Measurements from ENCODE around the gene FAM50B. TPM values are rescaled to one million over a fixed set of nuclear protein-coding genes. Genes with fewer than 3 reads are reported as not detected.

FAM50B gene
- total RNA-seq, 1 donor from 2014 or later, result 3.1 TPM

- no peak for DNase-seq (ENCODE audit: low read depth)
Observed at GRCh38 chr6:3811191-3811590, 38.0 kb upstream of the FAM50B start.

DNA sequence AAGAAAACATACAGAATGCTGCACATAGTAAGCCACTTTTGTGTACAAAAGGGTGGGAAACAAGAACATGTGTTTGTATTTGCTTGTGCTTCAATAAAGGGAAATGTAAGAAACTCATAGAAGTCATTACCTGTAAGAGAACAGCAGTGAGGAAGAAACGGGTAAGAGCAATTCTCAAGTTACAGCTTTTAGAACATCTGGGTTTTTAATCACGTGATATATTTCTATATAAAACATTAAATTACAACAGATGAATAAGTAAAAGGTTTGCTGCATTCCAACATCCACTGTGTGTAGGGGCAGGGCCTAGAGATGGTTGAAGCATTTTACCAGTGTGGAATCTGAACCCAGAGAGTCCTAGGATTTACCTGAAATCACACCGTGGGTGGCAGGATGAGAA, 36.6 kb upstream of the FAM50B start:
- TF ChIP-seq, protein P1, sequence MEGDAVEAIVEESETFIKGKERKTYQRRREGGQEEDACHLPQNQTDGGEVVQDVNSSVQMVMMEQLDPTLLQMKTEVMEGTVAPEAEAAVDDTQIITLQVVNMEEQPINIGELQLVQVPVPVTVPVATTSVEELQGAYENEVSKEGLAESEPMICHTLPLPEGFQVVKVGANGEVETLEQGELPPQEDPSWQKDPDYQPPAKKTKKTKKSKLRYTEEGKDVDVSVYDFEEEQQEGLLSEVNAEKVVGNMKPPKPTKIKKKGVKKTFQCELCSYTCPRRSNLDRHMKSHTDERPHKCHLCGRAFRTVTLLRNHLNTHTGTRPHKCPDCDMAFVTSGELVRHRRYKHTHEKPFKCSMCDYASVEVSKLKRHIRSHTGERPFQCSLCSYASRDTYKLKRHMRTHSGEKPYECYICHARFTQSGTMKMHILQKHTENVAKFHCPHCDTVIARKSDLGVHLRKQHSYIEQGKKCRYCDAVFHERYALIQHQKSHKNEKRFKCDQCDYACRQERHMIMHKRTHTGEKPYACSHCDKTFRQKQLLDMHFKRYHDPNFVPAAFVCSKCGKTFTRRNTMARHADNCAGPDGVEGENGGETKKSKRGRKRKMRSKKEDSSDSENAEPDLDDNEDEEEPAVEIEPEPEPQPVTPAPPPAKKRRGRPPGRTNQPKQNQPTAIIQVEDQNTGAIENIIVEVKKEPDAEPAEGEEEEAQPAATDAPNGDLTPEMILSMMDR (conservative IDR thresholded peaks at IDR 0.05; ENCODE audit: low read depth, low read length), result no peak
- H3K4me3 ChIP-seq (ENCODE audit: low read depth, low read length), result no peak overlapping the region
- no peak for DNase-seq (ENCODE audit: low read depth)

More at GRCh38 chr6:3811191-3811590, 38.0 kb upstream of the FAM50B start:
- H3K4me3 ChIP-seq (ENCODE audit: low read depth, low read length), result no peak overlapping the region
- TF ChIP-seq, protein P1 (conservative IDR thresholded peaks at IDR 0.05; ENCODE audit: low read depth, low read length), result no peak

DNA sequence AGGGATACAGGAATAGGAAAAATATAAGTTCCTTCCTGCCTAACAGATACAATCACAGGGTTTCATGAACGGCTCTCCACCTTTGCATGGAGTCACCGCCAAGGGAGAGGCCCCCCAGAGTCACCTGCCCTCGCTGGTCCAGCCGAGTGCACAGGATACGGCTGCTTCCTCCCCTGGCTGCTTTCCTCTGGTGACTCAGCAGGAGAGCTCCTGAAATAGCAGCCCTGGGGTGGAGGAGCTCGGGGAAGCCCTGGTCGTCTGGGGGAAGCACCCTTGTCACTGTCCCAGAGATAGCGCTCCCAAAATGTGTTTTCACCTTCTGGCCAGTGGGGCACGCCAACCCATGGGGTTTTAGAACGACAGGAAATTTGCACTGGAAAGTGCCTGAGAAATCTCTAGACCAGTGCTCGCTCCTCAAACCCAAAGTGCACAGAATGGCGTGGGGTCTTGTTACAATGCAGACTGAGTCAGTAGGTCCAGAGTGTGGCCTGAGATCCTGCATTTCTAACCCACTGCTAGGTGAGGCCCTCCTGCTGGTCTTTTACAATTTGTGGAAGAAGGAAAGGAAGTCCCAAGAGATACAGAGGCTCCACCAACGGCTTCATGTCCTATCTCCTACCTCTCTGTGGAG, 35.9 kb upstream of the FAM50B start:
- TF ChIP-seq, protein P1 (conservative IDR thresholded peaks at IDR 0.05; ENCODE audit: low read depth, low read length), result no peak
- H3K4me3 ChIP-seq (ENCODE audit: low read depth, low read length), result no peak overlapping the region
- no peak for DNase-seq (ENCODE audit: low read depth)

- no peak overlapping the region for H3K4me3 ChIP-seq (ENCODE audit: low read depth, low read length)
- no peak for DNase-seq (ENCODE audit: low read depth)
- TF ChIP-seq, protein P1 (conservative IDR thresholded peaks at IDR 0.05; ENCODE audit: low read depth, low read length), result no peak
Observed at GRCh38 chr6:3813918-3814317, 35.3 kb upstream of the FAM50B start.

DNA sequence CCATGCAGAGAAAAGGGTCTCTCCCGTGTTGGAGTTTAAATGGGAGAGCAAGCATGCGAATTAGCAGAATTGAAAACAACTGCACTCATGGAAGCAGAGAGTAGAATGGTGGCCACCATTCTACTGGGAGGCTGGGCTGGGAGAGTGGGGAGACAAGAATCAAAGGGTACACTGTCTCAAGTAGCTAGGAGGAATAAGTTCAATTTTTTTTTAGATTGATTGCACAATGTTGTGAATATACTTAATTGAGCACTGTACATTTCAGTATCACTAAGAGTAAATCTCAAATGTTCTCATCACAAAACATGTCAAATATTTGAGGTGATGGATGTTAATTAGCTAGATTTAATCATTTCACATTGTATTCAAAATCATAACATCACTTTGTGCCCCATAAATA, 34.6 kb upstream of the FAM50B start:
- TF ChIP-seq, protein P1 (conservative IDR thresholded peaks at IDR 0.05; ENCODE audit: low read depth, low read length), result no peak
- no peak overlapping the region for H3K4me3 ChIP-seq (ENCODE audit: low read depth, low read length)
- DNase-seq (ENCODE audit: low read depth), result no peak

DNA sequence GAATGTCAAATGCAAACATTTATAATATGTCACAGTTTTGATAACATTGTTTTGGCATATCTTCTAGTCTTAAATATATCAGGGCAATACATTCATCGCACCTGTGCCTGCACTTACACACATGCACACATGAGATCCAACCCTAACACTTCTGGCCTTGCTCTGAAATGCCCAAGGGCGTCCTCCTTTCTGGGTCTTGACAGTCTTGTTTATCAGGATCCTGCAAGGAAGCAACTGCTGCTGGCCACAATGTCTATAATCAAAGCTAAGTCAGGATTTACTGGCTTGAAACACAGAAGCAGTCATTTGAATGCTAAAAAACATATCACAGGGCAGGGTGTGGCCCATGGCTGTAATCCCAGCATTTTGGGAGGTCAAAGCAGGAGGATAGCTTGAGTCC, 32.9 kb upstream of the FAM50B start:
- H3K4me3 ChIP-seq (ENCODE audit: low read depth, low read length), result no peak overlapping the region
- TF ChIP-seq, protein P1 (conservative IDR thresholded peaks at IDR 0.05; ENCODE audit: low read depth, low read length), result no peak
- no peak for DNase-seq (ENCODE audit: low read depth)

All from epithelial cell of proximal tubule (primary cell).